AG20443 (cell line): ENCODE measurements around the gene OR51E2.
"Not testable (repeated sequence)": the region's sequence is repeated elsewhere in the genome, so short reads cannot be mapped to it uniquely, and the experiment has no call there.

Experiments used
- DNase-seq: peaks from one replicate; pipeline ENCODE4 v3.0.0; 2012; ENCODE audit warnings: low spot score, mixed read lengths

The OR51E2 gene, protein sequence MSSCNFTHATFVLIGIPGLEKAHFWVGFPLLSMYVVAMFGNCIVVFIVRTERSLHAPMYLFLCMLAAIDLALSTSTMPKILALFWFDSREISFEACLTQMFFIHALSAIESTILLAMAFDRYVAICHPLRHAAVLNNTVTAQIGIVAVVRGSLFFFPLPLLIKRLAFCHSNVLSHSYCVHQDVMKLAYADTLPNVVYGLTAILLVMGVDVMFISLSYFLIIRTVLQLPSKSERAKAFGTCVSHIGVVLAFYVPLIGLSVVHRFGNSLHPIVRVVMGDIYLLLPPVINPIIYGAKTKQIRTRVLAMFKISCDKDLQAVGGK

DNA sequence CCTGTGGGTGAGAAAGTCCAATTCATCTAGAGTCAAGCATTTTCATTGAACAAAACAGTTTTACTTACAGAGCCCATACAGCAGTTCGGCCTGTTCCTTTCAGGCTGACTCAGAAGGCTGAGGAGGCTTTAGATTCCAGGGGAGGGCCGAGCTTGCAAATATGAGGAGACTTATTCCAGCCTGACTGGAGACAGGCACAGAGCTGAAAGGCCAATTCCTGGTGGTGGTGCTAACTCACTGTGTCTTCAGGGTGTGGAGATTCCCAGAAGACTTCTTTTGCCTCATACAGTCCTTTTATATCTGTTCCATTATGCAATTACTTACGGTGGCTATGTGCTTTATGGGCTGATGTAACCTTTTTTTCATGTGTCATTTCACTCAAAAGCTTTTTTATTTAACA is at the start of gene OR51E2:
Gene OR51E2 (minus strand): TSS at position 269 of the 400 bp plus-strand sequence. CDS start 15,142 bp downstream, outside the sequence.
- no peak for DNase-seq

DNA sequence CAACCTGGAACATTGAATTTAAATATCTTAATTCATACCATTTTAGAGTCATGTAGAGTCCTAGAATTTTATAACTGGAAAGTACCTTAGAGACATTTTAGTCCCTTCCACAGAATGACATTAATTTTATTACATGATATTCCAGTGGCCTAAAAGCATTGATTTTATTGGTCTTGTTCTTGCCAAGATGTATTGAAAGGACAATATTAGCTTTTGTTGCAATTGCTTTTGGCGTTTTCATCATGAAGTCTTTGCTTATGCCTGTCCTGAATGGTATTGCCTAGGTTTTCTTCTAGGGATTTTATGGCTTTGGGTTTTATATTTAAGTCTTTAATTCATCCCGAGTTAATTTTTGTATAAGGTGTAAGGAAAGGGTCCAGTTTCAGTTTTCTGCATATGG is 43.1 kb upstream of the OR51E2 start:
- no peak for DNase-seq

DNA sequence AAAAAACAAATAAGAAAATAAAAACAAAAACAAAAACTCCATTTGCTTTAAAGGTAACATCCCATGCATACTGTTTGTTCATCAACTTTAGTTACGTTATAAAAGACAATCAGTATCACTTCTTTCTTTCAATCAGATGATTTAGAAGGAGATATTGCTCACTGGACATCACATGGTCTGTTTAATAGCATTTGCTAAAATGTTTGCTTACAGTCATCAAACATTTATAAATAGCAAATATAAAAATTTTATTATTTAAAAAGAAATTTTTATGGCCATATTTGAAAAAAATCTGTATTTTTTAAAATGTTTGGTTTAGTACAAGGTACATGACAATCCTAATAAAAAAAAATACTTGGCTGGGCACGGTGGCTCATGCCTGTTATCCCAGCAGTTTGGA is 29.5 kb upstream of the OR51E2 start:
- no peak for DNase-seq

DNA sequence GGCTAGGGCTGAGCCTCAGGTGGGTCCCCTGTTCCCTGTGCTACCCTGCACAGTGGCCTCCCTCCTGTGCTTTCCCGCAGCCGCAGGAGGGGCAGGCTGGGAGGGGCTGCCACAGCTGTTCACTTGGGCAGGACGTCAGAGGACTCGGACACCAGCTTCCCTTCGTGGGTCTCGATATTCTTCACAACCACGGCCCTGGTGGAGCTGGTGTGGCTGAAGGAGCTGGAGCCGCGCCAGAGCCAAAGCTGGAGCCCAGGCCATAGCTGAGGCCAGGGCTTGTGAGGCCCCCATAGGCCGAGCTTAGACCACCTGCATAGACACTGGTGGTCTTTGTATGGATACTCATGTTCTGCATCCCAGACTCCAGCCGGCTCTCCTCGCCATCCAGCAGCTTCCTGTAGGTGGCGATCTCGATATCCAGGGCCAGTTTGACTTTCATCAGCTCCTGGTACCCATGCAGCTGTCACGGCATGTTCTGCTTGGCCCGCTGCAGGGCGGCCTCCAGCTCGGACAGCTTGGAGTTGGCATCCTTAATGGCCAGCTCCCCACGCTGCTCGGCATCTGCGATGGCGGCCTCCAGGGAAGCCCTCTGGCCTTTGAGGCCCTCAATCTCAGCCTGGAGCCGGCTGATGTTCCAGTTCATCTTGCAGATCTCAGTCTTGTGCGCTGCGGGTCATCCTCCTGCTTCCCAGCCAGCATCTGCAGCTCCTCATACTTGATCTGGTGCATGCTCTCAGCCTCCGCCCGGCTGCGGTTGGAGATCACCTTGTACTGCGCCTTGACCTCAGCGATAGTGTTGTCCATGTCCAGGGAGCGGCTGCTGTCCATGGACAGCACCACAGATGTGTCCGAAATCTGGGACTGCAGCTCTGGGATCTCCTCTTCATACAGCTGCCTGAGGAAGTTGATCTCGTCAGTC is 25.2 kb upstream of the OR51E2 start:
- DNase-seq, result not testable (repeated sequence)

DNA sequence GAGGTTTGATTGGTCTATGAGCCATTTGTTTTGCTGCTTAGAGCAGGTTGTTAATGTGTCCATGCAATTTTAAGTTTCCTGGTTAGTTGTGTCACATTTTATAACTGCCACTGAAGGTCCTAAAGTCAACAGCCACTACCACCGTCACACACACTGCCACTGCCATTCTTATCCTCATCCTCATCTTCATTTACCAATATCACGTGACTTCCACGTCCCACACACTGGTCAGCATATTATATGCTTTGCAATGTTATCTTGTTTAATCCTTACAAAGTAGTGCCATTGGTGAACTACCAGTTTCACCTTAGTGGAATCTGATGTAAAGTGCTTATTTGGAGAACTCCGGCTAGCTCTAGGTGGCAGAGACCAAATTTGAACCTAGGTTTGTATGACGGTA is 16.6 kb upstream of the OR51E2 start:
- DNase-seq, result no peak

DNA sequence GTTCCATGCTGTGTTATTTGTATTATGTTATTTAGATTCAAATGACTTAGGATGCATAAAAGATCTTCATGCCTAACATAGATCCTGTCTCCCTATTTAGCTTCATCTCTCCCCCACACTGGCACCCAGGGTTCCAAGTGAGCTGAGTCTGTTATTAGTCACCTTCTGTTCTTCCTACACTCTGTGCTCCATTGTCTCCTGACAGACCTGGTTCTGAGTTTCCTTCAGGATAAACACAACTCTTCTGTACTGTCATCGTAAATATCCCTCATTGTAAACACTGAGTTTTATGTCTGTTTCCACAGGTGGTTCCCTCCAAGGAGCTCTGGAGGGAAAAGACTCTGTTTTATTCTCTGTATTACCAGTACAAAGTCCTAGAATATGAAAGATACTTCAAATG is 15.6 kb upstream of the OR51E2 start:
- no peak for DNase-seq

DNA sequence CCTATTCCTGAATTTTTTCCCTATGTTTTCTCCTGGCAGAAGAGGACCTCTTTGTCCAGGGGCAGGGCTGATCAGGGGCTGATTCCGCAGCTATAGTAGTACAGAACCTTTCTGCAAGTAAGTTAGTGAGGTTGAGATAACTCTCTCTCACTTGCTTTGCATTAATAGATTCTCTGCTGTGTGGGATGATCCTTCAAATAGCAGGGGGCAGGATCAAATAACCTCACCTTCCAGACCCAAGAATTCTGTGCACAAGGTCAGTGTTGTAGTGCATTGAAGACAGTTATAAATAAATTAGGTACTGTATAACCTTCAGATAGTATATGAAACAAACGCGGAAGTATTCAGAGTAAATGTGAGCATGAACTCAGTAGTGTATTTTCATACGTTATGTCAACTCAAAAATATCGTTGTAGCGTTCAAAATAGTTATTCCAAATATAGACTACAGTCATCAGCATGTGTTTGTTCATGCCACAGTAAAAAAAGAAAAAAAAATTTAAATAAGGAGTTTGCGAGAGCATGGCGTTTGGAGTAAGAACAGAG is 7.2 kb upstream of the OR51E2 start:
- DNase-seq, result no peak

DNA sequence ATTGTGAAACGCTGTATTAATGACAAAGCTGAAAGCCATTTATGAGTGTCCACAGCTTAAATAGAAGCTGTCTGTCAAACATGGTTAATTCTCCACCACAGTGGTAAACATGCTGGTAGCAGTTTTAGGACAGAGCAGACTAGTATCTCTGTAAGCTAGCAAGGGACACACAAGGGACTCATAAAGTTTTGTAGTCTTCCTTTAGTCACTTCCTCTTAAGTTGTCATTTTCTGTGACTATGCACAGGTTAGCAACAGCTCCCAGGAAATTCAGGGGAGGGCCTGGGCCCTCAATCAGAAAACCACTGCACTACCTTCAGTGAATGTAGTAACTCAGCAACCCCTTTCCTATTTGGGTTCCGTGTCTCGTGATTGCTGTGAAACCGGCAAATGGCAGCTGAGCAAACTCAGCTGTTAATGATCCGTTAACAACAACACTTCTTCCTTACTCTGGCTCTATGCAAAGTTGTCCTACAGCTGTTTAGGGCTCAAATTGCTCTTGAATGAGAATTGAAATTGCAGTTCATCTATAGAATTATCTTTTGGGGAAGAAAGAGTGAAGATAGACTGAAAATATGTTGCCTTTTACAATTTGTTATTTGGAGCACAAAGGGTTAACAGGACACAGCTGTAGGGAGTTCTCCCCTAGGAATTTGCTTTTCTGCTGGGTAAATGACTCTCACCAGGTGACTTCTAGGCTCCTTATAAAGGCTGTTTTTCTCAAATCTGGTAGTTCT is 6.6 kb upstream of the OR51E2 start, which contains the start of gene MMP26:
Gene MMP26 (plus strand): TSS at position 731 of the 736 bp plus-strand sequence.
- no peak for DNase-seq

DNA sequence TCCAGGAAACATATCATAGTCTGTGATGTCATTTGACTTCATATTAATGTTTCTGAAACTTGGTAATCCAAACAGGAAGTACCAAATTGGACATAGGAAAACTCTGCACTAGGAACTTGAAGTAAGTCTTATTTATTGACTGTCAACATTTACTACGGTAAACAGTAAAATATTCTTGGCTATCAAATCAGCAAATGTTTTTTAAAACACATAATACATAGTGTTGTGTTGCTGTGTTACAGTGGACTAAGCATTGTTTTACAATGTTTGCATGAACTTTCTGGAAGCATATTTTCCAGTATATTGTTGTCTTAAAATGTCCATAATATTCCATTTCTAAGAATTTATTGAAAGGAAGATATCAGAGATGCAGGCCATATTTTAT is 2.8 kb upstream of the OR51E2 start:
- DNase-seq, result no peak

DNA sequence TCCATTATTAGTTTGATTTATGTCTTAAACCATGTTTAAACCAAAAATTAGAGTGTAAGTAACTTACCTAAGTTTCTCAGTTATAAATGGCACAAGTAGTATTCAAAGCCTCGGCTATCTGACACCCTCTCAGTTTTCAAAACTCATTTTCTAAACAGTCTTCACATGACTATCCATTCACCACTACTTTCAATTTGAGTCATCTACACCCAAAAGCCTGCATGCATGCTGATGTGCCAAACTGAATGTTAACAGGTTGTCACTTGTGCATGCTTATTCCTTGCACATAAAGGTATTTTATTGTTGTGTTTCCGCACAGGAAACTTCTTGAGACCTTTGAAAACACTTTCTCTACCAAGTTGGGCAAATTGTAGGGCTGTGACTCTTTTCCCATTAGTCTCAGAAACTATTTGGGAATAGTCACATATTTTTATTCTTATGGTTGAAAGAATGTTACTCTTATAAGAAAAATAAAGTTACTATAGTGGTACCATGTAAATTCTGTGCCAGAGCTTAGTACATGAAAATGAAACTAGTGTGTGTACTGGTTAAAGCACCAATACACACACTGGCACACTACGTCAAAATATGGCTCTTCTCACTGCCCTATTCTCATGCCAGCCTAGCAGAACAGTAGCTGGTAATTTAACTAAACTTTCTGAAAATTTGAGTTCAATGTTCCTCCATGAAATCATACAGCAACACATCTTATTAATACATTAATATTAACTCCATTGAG is 2.2 kb upstream of the OR51E2 start:
- DNase-seq, result no peak

DNA sequence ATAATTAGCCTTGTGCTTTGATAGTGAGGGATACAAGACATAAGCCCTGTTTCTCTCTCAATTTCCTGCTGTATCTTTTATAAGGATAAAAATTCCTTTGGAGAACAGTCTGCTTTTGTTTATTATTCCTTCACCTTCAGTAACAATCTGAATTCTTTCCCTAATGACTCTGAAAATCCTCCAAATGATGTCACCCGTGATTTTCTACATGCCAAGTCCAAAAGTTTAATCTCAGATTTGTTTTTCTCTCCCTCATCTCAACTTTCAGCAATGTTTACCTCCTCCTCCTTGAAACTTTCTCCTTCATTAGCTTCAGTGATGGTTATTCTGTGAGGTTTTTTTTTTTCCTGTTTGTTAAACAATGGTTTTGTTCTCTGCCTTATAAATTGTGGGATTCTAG is 2.2 kb downstream of the OR51E2 start:
- DNase-seq, result no peak

DNA sequence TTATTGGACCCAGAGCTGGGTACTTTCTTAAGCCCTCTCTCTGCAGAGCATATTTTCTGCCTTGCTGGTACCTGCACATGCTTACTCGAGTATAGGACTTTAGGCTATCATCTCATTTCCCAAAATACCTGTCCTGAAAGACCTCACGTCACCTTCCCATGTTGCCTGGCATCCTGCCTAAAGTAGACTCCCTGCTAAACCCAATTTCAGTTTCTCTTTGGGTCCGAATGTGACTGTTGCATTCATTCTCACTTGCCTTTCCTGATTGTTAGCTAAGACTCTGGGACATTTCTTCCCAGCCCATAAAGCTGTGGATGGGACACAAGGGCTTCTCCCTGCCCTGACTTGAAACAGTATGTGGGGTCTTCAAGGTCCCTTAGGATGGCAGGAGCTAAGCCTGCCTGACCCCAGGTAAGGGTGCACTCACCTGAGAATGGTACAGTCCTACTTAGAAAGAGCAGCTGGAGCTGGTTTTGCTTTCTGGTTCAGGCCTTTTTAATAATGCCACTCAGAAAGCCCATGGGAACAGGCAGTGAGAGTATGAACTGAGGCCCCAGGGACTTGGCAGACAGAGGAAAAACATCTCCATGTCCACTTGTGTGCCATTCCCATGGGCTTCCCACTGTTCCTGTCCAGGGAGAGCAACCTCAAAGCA is 12.9 kb downstream of the OR51E2 start:
- DNase-seq, result no peak

DNA sequence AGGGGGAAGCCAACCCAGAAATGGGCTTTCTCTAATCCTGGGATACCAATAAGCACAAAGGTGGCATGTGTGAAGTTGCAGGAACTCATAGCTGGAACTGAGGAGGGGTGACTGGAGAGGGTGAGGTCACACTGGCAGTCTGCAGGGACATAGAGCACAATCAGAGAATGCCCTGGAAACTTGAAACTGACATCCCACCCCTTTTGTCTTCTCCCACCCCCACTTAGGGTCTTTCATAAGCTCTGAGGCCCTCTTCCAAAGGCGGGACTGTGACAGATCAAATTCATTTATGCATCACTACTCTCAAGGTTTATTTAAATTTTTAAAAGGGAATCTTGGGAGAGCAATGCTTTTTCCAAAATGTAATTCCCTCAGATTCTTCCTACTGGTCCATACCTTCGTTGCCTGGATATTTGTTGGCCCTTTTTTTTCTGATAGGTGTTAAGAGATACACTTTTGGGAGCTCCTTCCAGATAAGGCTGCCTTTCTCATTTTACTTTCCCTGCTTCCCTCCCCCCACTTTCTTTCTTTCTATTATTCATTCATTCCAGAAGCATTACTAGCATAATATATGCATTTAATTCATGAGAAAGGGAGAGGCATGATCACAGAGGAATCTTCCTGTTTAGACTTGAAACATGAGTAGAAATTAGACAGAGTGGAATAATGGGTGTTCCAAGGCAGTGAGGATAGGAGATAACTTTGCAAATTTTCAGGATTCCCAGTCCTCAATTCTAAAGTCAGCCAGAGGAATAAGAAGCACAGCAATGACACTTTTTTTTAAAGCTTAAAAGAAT is 14.8 kb downstream of the OR51E2 start:
- no peak for DNase-seq

DNA sequence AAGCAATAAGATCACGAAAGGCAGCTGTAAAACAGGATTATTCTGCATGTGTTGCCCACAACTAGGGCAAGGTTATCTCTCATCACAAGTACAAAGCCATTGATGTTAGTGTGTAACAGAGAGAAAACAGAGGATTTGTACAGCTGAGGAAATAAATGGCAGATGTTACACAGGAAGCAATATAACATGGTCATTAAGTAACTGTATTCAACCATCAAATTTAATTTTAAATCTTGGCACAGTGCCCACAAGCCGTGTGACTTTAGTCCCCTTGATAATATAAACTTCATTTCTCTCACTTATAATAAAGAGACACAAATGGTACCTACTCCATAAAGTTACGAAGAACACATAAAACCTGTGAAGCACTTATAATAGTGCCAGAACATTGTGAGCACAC is 17.3 kb downstream of the OR51E2 start:
- no peak for DNase-seq

DNA sequence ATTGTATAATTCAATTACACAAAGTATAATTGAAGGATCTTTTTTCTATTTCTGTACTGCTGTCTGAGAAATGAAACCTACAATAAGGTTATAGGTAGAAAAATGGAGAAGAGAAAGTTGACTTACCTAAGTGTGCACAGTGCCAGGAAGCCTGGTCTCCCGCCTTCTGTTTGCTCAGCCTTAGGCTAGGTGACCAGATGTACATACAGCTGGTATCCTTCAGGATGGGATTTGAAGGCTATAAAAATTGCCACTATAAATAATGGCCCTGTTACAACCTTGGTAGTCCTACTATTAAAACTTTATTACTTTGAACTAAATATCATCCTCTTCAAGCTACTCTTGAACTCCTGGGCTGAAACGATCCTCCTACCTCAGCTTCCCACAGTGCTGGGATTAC is 19.7 kb downstream of the OR51E2 start:
- no peak for DNase-seq

DNA sequence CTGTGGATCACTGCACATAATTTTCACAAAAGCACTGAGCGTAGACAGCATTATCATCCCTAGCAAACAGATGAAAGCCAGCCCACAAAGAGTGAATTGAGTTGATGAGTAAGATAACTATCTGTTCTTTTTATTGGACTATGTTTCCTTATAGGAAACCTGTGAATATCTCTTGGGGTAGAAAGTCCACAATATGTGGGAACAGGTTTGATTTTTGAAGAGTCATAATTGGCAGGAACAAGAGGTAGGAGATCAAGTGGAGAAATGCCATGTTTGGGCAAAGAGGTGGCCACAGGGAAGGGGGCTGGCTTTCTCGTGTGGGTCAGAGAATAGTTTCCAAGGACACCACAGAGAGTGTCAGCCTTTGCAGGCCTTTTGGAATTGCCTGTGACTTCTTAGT is 23.9 kb downstream of the OR51E2 start:
- no peak for DNase-seq

DNA sequence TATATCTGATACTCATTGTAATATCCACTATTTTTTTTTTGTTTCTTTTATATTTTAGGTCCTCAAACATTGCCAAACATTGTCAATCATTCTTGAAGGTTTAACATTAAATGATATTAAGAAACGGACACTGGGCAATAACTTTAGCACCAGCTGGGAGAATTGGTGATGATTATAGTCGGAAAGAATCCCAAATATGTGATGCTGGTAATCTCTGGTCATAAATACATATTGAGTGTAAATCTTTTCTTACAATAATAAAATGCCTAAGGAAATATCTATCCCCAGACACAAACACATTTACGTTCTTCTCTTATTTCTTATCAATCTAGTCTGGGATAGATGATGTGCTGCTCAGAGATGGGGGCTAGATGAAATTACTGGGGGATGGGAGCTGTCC is 25.2 kb downstream of the OR51E2 start:
- no peak for DNase-seq

DNA sequence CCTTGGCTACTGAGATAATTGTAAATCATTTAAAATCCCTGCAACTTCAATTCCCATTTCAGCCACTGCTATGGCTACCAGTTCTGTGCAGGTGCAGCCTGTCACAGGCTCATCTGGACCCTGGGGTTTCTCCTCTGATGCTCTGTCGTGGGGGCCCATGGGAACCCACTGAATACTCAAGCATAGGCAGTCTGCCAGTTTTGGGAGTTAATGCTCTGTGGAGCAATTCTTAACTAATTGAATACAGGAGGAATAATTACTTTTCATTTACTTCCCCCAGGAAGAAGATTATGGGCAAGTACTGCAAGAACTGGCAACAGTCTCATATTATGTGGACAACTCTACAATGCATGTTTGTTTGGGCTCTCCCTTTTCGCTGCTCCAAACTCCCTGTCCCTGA is 25.9 kb downstream of the OR51E2 start:
- no peak for DNase-seq

DNA sequence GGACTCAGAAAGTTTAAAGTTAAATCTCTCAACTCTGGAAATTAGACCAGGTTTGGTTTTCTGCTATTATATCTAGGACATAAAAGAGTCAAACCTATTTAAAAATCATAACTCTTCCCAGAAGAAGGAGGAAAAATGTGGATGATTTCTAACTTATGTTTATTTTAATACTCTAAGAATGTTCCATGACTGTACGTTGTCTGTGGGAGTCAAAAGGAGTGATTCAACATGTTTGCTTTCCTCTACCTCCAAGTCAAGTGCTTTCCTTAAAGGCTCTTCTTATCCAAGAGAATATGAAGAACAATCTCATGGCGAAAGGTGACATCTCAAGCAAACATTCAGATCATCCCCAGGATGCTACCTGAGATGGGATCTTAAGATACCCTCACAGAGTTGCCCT is 32.2 kb downstream of the OR51E2 start:
- DNase-seq, result no peak

DNA sequence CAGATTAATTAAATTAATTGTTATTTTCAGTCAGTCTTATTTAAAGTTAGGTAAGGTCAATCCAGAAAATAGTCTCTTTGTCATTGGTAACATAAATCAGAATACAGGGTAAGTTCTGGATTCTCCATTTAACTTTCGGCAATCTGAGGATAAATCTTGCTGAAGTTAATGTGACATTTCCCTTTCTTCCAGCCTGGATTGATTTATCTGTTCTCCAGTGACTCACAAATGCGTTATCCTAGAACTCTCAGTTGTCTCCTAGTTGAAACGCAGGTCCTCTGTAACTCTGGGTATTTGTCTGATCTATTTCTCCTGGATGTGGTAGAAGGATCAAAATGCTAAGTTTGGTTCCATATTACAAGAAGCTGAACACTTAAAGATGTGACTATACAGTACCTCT is 32.9 kb downstream of the OR51E2 start:
- DNase-seq, result no peak
